Activated CD4-positive, alpha-beta T cell treated with anti-CD3 and anti-CD28 coated beads, Interleukin-2, amount 10 ng/mL, durations not matched to agents 7 days and 5 days (primary cell): ENCODE measurements around the gene BCOR. TPM values are rescaled to one million over a fixed set of nuclear protein-coding genes. Genes with fewer than 3 reads are reported as not detected.

Experiments used
- CTCF ChIA-PET: fragments of 350-600 bp; sonication (Branson Sonifier 250); formaldehyde crosslinking; loops from one replicate; lab custom pipeline; 2021; ENCODE audit warnings: antibody characterized with exemption; lab: Charles Lee
- POLR2A ChIA-PET: fragments of 350-600 bp; sonication (Branson Sonifier 250); formaldehyde crosslinking; loops from one replicate; lab custom pipeline; 2021; ENCODE audit warnings: antibody characterized with exemption; lab: Charles Lee
- DNase-seq: peaks from one replicate; pipeline ENCODE4 v3.0.0-alpha.2; 2020
- H3K27ac Mint-ChIP-seq: one replicate; pipeline ENCODE4 v1.8.0; 2021; ENCODE audit warnings: mild to moderate bottlenecking, moderate library complexity, mixed read lengths
- H3K27me3 Mint-ChIP-seq: one replicate; pipeline ENCODE4 v1.8.0; 2021; ENCODE audit warnings: mixed read lengths
- H3K36me3 Mint-ChIP-seq: one replicate; pipeline ENCODE4 v1.8.0; 2021; ENCODE audit warnings: low read depth, mixed read lengths
- H3K4me1 Mint-ChIP-seq: one replicate; pipeline ENCODE4 v1.8.0; 2021; ENCODE audit warnings: mixed read lengths
- H3K4me3 Mint-ChIP-seq: one replicate; pipeline ENCODE4 v1.8.0; 2021; ENCODE audit warnings: mild to moderate bottlenecking, moderate library complexity, mixed read lengths
- H3K9me3 Mint-ChIP-seq: one replicate; pipeline ENCODE4 v1.8.0; 2021; ENCODE audit warnings: mixed read lengths
- total RNA-seq, 2 experiments: library from RNA; stranded (reverse); gene quantifications; one replicate each; pipeline ENCODE4 v1.2.3, GENCODE V29; 2021

The BCOR gene
- total RNA-seq: 10 to 100 TPM; 53.1 to 54.9 TPM

DNA sequence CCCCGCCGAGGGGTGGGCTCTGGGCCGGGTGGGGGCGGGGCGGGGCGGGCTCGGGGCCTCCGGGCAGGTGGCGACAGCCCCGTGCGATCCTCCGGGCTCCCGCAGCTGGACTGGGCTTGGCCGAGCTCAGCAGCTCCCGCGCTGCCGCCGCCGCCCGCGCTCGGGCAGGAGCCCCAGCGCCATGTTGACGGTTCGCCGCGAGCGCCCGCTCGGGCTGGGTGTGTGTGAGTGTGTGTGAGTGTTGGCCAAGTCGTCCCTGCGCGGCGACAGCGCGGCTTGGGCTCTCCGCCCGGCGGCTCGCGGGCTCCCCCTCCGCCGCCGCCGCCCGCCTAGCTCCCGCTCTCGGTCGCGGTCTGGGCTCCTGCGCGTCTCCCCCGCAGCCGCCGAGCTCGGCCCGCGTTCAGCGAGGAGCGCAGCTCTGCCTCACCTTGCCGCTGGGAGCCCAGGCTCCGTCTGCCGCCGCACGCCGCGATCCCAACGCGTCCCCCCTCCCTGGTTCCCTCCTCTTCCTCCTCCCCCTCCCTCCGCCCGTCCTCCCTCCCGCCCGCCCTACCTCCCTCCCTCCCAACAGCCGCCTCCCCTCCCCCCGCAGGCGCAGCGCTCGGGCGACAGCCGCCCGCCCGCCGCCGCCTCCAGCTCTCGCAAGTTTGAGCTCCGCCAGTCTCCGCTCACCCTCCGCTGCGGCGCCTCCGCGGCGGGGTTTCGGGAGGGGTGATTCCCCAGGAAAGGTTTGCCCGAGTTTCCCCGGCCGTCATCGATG lies at the start of gene BCOR:
Gene BCOR (minus strand): TSS at position 455 of the 760 bp plus-strand sequence. CDS start 20,029 bp downstream, outside the sequence.
- POLR2A ChIA-PET: interaction anchor here (1.4 kb wide), 1 partner anchor 73 kb away, joined by 4 read pairs; no protein-coding TSS in a partner anchor
- Mint-ChIP-seq H3K27ac (peak within 1 kb of the TSS; percentile 91), H3K36me3 (peaks cover 10% of the 10 kb centered on the region), H3K4me3 (peak within 1 kb of the TSS; percentile 91), H3K27me3 (no peaks in the 10 kb centered on the region), H3K9me3 (no peaks in the 10 kb centered on the region), H3K4me1 (peaks cover 28% of the 10 kb centered on the region)
- peak; percentile 80 for DNase-seq
- CTCF ChIA-PET: interaction anchor here (0.9 to 1.6 kb wide), 6 partner anchors 11 to 243 kb away, joined by 3 to 4 read pairs (median 3); no protein-coding TSS in a partner anchor

DNA sequence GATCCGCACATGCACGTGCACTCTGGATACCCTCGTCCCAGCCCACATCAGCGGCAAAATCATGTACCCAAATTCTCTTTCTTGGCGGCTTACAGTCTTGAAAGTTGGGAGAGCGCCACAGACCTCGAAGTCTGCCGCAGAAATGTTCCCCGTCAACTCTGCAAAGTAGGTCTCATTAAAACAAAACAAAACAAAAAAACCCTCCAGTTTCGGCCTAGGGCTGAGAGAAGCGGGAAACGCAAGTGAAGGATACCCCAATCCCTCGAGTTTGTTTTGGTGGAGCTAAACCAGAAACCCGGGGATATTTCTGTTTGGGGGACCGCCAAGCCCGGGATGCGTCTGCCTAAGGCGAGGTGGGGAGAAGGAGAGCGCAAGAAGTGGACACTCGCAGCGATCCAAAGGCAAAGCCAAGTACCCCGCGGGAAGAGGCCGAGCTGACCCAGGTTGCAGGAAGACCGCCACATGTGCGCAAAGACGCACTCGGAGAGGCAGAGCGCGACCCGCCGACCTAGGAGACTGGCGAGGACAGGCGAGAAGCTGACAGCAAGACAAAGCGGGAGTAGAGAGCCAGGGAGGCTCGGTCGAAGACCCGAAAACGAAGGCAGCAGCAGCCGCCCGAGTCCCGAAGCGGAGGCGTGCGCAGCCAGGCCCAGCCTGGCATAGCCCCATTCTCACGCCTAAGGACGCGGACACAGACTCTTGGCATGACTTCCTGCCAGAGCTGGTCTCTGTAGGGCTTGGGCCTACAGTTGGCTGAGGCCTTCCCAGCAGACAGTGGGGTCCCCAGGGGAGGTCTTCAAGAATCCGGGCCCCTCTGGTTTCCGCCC lies 49.6 kb upstream of the BCOR start:
- H3K4me3 Mint-ChIP-seq: no peak overlapping the region
- no peak overlapping the region for H3K27ac Mint-ChIP-seq
- H3K27me3 Mint-ChIP-seq: no peaks in the 10 kb centered on the region
- POLR2A ChIA-PET: no interaction called here
- peaks cover 14% of the 10 kb centered on the region for H3K4me1 Mint-ChIP-seq
- no peaks in the 10 kb centered on the region for H3K9me3 Mint-ChIP-seq
- CTCF ChIA-PET: interaction anchor here (1.0 to 1.3 kb wide), 2 partner anchors 18 to 20 kb away, joined by 3 to 6 read pairs; no protein-coding TSS in a partner anchor
- H3K36me3 Mint-ChIP-seq: no peaks in the 10 kb centered on the region
- DNase-seq: no peak

DNA sequence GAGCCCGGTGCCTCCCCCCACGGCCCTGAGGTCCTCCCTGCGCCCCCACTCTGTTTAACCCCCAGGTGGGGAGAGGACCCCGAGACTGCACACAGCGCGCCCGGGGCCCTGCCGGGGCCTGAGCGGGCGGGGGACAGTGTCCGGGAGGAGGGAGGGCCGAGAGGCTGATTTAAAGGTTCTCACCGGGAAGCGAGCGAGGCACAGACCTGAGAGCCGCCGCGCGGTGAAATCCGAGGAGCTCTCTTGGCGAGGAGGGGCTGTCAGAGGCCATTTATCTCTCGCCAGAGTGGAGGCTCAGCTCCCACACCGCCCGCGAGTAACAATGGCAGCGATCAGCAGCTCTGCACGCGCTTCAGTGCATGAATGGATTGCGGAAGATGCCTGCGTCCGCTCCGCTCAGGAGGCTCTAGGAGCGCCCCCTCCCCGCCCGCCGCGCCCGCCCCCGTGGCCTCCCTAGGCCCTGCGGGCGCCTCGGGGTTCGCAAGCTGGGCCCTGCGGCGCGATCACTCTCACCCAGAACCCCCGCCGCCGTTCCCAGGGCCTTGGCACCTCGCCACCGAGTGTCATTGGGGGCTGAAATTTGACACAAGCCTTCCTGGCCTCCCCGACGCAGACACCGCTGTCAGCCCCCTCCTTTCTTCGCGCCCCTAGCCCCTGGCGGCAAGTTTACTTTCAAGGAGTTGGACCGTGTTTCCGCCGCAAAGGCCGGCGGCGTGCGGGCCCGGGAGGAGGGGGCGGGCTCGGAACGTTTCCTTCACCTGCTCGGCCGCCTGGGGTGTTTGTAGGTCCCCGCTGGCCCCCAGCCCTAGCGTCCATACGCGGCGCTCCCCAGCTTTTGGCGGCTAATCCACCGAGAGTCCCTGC lies 48.7 kb upstream of the BCOR start:
- CTCF ChIA-PET: interaction anchor here (0.6 to 1.1 kb wide), 2 partner anchors 14 to 15 kb away, joined by 3 read pairs; no protein-coding TSS in a partner anchor
- H3K27ac Mint-ChIP-seq: no peak overlapping the region
- POLR2A ChIA-PET: interaction anchor here (0.6 kb wide), 1 partner anchor 81 kb away, joined by 6 read pairs; no protein-coding TSS in a partner anchor
- H3K27me3 Mint-ChIP-seq: no peaks in the 10 kb centered on the region
- peak; percentile 31 for DNase-seq
- no peaks in the 10 kb centered on the region for H3K9me3 Mint-ChIP-seq
- H3K36me3 Mint-ChIP-seq: no peaks in the 10 kb centered on the region
- peaks cover 14% of the 10 kb centered on the region for H3K4me1 Mint-ChIP-seq
- peak overlapping the region; percentile 45 for H3K4me3 Mint-ChIP-seq

- no peaks in the 10 kb centered on the region for H3K27me3 Mint-ChIP-seq
- POLR2A ChIA-PET: interaction anchor here (0.6 kb wide), 1 partner anchor 80 kb away, joined by 6 read pairs; no protein-coding TSS in a partner anchor
- H3K9me3 Mint-ChIP-seq: no peaks in the 10 kb centered on the region
- H3K27ac Mint-ChIP-seq: no peak overlapping the region
- no peak for DNase-seq
- peak overlapping the region; percentile 36 for H3K4me3 Mint-ChIP-seq
- no peaks in the 10 kb centered on the region for H3K36me3 Mint-ChIP-seq
- CTCF ChIA-PET: interaction anchor here (1.1 to 1.5 kb wide), 2 partner anchors 15 to 60 kb away, joined by 3 to 4 read pairs; no protein-coding TSS in a partner anchor
- peaks cover 14% of the 10 kb centered on the region for H3K4me1 Mint-ChIP-seq
Measured at GRCh38 chrX:40145923-40146261, 48.1 kb upstream of the BCOR start.

- Mint-ChIP-seq H3K36me3 (no peaks in the 10 kb centered on the region), H3K27ac (no peak overlapping the region), H3K4me1 (peaks cover 14% of the 10 kb centered on the region), H3K4me3 (no peak overlapping the region), H3K27me3 (no peaks in the 10 kb centered on the region), H3K9me3 (no peaks in the 10 kb centered on the region)
- CTCF ChIA-PET: interaction anchor here (0.5 to 1.5 kb wide), 3 partner anchors 18 to 60 kb away, joined by 3 to 6 read pairs (median 4); no protein-coding TSS in a partner anchor
- POLR2A ChIA-PET: no interaction called here
- DNase-seq: no peak
Measured at GRCh38 chrX:40145001-40145922, 47.5 kb upstream of the BCOR start.

DNA sequence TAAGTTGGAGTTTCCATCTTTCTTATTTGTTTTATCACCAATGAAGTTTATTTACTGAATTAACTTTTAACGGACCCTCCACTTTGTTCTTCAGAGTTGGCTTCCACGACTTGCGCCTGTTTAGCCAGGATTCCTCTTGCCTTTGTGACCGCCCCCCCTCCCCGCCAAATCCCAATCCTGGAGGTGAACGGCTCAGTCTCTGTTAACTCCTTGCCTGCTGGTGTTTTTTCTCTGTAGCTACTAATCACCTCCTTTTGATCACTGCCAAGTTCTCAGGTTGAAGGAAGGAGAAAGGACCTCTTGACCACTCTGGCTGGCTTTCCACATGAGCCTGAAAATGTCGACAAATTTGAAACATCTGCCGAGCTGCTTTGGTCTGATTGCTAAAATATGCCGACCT lies 46.8 kb upstream of the BCOR start:
- Mint-ChIP-seq H3K4me1 (peaks cover 14% of the 10 kb centered on the region), H3K4me3 (no peak overlapping the region), H3K27me3 (no peaks in the 10 kb centered on the region), H3K27ac (no peak overlapping the region), H3K9me3 (no peaks in the 10 kb centered on the region), H3K36me3 (no peaks in the 10 kb centered on the region)
- DNase-seq: no peak
- CTCF ChIA-PET: interaction anchor here (0.6 to 1.5 kb wide), 2 partner anchors 25 to 59 kb away, joined by 3 to 4 read pairs; no protein-coding TSS in a partner anchor
- POLR2A ChIA-PET: no interaction called here

DNA sequence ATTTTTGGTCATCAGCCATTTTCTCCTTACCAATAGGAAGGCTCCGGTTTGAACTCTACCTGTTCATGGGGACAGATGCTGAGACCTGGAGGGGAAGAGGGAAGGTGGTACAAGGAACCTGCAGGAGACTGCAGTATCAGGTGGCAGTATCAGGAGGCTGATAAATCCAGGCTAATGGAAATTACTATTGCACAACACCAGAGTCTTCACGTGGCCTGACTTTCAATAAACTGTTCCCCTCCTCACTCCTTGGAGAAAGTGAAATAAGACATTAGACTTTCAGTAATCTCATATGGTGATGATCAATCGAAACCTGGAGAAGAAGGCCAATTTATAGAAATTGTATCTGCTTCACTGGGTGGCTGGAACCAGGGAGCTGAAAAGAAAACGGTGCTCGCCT lies 46.2 kb upstream of the BCOR start:
- peaks cover 12% of the 10 kb centered on the region for H3K4me1 Mint-ChIP-seq
- no peak for DNase-seq
- no peaks in the 10 kb centered on the region for H3K27me3 Mint-ChIP-seq
- H3K4me3 Mint-ChIP-seq: no peak overlapping the region
- ChIA-PET CTCF (no interaction called here), POLR2A (no interaction called here)
- no peaks in the 10 kb centered on the region for H3K36me3 Mint-ChIP-seq
- no peaks in the 10 kb centered on the region for H3K9me3 Mint-ChIP-seq
- H3K27ac Mint-ChIP-seq: no peak overlapping the region

GRCh38 chrX:40143001-40143400 lies 45.2 kb upstream of the BCOR start:
- POLR2A ChIA-PET: no interaction called here
- peaks cover 5% of the 10 kb centered on the region for H3K4me1 Mint-ChIP-seq
- H3K9me3 Mint-ChIP-seq: no peaks in the 10 kb centered on the region
- H3K27ac Mint-ChIP-seq: no peak overlapping the region
- H3K27me3 Mint-ChIP-seq: no peaks in the 10 kb centered on the region
- H3K4me3 Mint-ChIP-seq: no peak overlapping the region
- no peaks in the 10 kb centered on the region for H3K36me3 Mint-ChIP-seq
- CTCF ChIA-PET: no interaction called here
- DNase-seq: no peak

- no peak overlapping the region for H3K27ac Mint-ChIP-seq
- ChIA-PET POLR2A (no interaction called here), CTCF (no interaction called here)
- no peaks in the 10 kb centered on the region for H3K9me3 Mint-ChIP-seq
- H3K36me3 Mint-ChIP-seq: no peaks in the 10 kb centered on the region
- peaks cover 5% of the 10 kb centered on the region for H3K4me1 Mint-ChIP-seq
- DNase-seq: no peak
- no peaks in the 10 kb centered on the region for H3K27me3 Mint-ChIP-seq
- no peak overlapping the region for H3K4me3 Mint-ChIP-seq
Measured at GRCh38 chrX:40142417-40142816, 44.7 kb upstream of the BCOR start.

- POLR2A ChIA-PET: no interaction called here
Measured at GRCh38 chrX:40140706-40141499, 43.1 kb upstream of the BCOR start.

GRCh38 chrX:40132751-40133150 lies 35.0 kb upstream of the BCOR start:
- H3K9me3 Mint-ChIP-seq: no peaks in the 10 kb centered on the region
- ChIA-PET POLR2A (no interaction called here), CTCF (interaction anchor here (0.6 kb wide), 2 partner anchors 9 to 20 kb away, joined by 4 read pairs; no protein-coding TSS in a partner anchor)
- DNase-seq: no peak
- H3K4me1 Mint-ChIP-seq: no peaks in the 10 kb centered on the region
- H3K4me3 Mint-ChIP-seq: no peak overlapping the region
- no peaks in the 10 kb centered on the region for H3K27me3 Mint-ChIP-seq
- H3K27ac Mint-ChIP-seq: no peak overlapping the region
- no peaks in the 10 kb centered on the region for H3K36me3 Mint-ChIP-seq

More at GRCh38 chrX:40140706-40141499, 43.1 kb upstream of the BCOR start:
- CTCF ChIA-PET: interaction anchor here (0.6 to 2.0 kb wide), 2 partner anchors 13 to 57 kb away, joined by 5 to 6 read pairs; no protein-coding TSS in a partner anchor
- Mint-ChIP-seq H3K9me3 (no peaks in the 10 kb centered on the region), H3K27me3 (no peaks in the 10 kb centered on the region), H3K4me1 (peaks cover 2% of the 10 kb centered on the region), H3K36me3 (no peaks in the 10 kb centered on the region), H3K27ac (no peak overlapping the region), H3K4me3 (no peak overlapping the region)
- DNase-seq: no peak
